ENCODE measurements around the gene TBC1D16.

The TBC1D16 gene

DNA sequence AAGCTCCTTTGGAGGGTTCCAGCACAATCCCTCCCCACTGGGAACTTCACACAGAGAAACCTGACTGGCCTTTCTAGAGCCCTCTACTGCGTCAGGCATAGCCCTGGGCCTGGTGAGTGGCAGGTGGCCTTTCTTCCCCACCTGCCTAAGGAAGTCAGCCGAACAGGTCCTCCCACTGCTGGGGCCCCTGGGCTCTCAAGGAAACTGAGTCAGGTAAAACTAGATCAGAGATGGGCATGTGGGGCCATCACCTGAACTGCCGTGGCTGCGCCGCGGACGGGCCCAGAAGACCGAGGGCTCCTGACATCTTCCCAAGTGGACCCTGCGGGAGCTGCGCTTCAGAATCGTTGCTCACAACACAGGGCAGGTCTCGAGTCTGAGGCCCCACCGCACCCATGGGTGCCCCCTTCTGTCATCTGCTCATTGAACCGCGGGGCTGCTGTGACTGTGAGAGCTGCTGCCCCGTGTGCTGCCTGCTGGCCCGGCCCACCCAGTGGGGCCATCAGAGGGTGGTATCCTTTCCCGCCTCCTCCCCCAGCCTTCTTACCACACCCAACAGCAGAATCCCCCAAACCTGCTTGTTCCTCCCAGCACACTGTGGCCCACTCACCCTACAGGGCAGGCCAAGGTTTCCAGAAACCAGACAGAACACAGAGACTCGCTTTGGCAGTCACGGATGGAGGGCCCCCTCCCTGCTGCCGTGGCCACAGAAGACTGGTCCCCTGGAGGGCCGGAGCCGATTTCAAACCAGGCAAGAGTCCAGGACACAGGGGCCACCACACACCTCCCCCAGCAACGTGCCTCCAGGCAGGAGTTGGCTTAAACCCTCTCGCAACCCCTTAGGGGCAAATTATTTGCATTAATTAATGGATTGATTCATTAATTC, 81.1 kb downstream of the TBC1D16 start:
- in situ Hi-C loops (cut with MboI; ENCODE audit: low sequenced_read_pairs) = no loop called here

DNA sequence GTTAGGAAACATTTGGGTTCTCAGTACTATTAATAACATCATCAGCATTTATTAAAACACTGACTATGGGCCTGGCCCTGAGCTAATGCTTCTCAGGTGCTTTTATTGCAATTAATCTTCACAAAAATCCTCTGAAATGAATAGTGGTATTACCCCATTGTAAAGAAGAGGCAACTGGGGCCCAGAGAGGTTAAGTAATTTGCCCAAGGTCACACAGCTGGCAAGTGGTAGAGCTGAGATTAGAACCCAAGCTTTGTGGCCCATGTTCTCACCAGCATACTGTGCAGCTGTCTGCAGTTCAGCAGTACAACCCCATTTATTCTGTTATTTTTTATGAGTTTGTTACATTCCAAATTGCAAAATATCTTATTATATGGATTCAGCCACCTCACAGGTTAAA, 82.3 kb downstream of the TBC1D16 start:
- in situ Hi-C loops (cut with MboI; ENCODE audit: low sequenced_read_pairs) = no loop called here

GRCh38 chr17:79952901-79953300, 82.8 kb downstream of the TBC1D16 start:
- in situ Hi-C loops (cut with MboI; ENCODE audit: low sequenced_read_pairs) = no loop called here

- in situ Hi-C loops (cut with MboI; ENCODE audit: low sequenced_read_pairs) = no loop called here
These were observed 83.3 kb downstream of the TBC1D16 start for GRCh38 chr17:79952265-79952877.

DNA sequence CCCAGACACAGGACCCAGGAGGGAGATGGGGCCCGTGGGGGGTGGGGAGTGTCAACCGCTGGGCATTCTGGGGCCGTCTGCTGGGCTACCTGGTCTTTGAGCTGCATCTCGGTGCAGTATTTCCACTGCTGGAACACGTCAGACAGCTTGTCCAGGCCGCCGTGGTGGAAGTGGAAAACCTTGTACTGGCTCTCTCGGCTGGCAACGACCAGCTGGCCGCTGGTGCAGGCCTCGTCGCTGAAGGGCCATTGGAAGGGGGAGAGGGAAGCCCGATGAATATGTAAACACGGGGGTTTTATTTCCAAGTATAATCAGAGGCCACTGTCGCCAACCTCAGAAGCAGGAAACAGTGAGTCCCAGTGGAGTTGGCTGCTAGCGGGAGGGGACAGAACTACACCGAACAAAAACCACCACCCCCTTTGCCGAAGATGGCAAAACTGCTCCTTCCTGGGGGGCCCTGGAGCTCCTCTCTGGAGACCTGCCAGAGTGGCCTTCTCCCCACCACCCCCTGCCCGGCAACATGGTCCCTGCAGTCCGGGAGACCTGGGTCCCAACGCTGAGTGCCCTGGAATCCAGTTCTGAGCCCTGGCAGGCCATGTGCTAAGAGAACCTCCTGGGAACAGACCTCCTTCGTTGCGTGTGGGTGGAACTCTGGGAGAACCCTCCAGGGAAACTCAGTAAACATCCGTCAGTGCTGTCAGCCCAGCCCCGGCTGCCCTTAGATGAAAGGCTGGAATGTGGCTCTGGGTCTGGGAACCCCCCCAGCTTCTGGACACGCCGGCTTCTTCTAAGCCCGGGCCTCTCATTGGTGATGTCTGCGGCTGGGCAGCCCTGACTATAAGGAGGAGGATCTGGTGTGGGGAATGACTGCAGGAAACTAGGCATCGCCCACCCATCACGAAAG, 84.1 kb downstream of the TBC1D16 start:
- in situ Hi-C loops (cut with MboI; ENCODE audit: low sequenced_read_pairs) = no loop called here

- in situ Hi-C loops (cut with MboI; ENCODE audit: low sequenced_read_pairs) = no loop called here
These were observed 84.9 kb downstream of the TBC1D16 start for GRCh38 chr17:79950751-79951150.

GRCh38 chr17:79950306-79950705, 85.4 kb downstream of the TBC1D16 start:
- in situ Hi-C loops (cut with MboI; ENCODE audit: low sequenced_read_pairs) = no loop called here

DNA sequence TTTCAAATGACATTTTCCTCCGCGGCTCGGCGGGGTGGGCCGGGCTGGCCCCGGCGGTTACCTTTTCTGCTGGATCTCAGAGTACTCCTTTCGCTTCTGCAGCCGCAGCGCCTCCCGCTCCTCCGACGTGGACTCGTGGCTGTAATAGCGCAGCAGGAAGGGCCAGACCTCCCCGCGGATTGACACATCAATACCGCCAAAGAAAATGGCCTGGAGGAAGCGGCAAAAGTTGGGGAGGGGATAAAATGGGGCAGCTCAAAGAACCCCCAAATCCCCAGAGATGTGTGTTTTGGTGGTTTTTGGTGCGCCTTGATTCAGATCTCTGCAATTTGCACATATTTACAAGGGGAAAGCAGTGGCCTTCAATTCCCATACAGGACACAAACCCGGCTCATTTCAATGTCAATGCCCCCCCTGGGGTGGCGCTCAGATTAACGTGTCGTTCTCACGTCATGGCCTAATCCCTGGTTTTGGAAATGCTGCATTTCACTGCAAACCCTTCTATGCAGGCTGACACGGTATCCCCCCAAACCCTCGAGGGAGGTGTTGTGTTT, 85.9 kb downstream of the TBC1D16 start:
- in situ Hi-C loops (cut with MboI; ENCODE audit: low sequenced_read_pairs) = no loop called here

DNA sequence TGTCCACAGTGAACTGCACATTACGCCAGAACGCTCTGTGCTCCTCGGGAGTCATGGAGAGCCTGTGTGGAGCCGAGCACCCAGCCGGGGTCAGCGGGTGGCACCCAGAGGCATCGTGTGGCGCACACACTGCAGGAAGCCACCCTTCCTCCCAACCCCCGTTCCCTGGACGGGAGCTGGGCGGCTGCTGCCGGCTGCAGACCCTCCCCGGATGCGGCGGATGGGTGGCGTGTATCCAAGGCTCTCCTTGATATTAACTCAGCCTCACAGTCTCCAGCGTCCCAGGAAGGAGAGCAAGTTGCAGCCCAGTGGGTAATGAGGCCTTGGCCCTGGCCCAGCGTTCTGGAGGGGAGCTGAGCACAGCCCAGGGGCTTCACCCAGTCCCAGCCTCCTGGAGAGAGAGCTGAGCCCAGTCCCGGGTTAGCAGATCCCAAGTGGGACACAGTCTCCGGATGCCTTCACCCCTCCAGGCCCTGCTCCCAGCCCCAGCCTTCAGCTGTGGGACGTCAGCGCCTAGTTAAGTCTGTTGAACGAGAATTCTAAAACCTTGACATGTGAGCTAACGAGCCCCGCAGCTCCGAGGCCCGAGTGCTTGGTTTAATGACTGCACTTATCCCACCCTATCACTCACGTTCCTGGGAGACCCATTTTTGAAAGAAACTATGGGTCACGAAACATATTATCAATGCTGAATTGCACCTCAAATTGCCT, 86.6 kb downstream of the TBC1D16 start:
- in situ Hi-C loops (cut with MboI; ENCODE audit: low sequenced_read_pairs) = no loop called here

GRCh38 chr17:79948406-79948944, 87.2 kb downstream of the TBC1D16 start:
- in situ Hi-C loops (cut with MboI; ENCODE audit: low sequenced_read_pairs) = no loop called here

DNA sequence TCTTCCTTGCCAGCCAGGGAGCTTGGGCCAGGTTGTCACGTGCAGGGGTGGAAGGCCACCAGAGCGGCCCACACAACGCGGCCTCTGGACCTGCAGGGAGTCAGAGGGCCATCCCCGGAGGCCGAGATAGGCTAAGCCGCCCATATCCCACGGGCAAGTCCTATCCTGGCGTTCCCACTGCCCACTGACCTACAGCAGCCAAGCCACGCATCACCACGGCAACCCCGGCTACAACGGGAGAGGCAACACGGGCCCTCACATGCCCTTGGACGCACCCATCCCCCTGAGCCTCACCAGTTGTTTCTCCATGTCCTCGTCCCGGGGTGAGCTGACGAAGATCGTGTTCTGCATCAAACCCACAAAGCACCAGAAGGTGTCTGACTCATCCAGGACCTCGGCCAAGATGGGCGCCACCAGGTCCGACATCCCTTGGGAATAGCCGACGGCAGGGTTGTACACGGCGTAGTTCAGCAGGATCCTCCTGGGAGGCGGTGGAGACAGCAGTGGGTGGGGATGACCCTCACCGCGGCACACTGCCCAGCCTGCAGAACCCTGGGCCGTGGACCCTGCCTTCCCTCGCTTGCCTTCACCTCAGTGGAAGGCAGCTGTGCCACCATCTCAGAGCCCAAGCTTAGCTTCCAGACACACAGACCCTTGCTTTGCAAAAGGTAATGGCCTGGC, 88.2 kb downstream of the TBC1D16 start:
- in situ Hi-C loops (cut with MboI; ENCODE audit: low sequenced_read_pairs) = no loop called here

- in situ Hi-C loops (cut with MboI; ENCODE audit: low sequenced_read_pairs) = no loop called here
These were observed 89.1 kb downstream of the TBC1D16 start for GRCh38 chr17:79946352-79947231.

DNA sequence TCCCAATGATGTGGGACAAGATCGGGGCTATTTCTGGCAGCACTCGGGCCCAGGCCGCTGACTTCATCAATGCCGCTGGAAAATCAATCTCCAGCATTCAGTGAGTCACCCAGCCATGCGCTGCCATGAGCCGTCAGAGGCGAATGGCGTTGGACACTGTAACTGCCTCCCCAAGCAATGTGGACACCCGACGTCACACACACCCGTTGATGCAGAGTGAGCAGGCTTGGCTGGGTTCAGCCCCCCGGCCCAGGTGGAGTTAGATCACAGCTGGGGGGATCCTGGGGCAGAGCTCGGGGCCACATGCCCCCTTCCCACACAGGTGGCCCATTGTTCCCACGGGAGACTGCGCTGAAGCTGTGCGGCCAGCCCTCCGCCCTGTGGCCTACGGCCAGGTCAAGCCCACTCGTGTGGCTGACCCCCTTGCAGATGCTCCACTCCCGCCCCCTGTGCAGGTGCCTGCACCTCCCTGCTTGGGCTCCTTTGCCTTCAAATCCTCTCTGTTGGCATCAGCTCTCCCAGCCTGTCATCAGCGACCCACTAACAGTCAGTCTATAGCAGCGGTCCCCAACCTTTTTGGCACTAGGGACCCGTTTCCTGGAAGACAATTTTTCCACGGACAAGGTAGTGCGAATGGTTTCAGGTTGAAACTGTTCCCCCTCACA, 89.9 kb downstream of the TBC1D16 start:
- in situ Hi-C loops (cut with MboI; ENCODE audit: low sequenced_read_pairs) = no loop called here

- in situ Hi-C loops (cut with MboI; ENCODE audit: low sequenced_read_pairs) = no loop called here
These were observed 90.8 kb downstream of the TBC1D16 start for GRCh38 chr17:79944821-79945391.

DNA sequence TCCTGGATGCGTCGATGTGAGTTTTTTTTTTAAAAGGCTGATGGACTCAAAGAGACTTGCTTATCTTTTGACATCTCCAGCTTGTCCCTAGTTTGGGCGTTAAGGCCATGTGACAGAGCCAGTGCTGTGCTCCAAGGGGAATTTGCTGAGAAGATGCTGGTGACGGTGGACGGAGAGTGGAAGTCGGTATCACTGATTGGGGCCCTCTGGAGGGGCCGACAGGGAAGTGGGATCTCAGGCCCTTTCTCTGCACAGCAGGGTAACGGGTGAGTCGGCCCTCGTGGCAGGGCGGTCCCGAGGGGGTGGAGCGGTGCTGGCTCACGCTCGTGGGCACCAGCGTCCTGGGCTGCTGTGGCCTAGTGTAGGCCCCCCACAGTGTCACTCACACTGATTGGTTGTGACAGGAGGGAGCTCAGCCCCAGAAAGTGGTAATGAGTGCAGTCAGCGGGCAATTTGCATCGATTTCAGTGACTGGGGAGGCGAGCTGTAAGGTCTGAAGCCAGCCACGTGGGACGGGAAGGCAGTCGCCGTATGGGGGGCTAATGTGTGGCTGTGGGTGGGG, 91.3 kb downstream of the TBC1D16 start:
- in situ Hi-C loops (cut with MboI; ENCODE audit: low sequenced_read_pairs) = no loop called here

DNA sequence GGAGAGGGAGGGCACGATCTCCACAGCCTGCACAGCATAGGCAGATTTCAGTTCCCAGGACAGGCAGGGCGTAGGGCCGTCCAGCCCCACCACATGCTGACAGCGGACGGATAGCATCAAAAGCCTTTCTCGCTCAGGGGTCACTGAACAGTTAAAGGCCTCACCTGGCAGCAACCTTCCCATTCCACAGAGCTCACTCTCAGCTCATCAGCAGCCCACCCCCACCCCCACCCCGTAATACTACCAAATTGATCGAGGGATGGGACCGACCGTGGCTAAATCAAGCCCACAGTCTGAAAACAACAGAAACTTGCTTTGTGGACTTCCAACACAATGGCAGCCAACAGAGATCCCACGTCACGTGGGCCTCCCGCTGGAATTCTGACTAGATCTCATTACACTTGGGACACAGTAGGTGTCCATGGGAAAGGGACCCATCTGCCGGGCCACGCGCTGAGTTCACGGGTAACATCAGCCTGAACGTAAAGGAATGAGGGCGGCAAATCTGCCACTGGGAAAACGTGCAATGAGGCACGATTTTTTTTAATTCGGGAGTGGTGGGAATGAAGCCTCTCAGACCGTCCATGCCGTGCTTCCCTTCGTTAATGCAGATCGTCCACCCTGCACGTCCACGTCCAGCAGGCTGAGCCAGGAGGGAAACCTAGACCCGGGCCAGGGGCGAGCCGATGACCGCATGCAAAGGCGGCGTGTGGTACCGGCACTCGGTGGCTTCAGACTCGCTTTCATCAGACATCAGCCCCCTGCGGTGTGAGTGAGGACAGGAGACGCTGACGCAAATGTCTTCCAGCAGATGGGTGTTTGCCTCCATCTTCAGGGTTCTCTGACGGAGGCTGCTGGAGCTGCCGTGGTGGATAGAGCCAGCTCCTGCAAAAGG, 92.1 kb downstream of the TBC1D16 start:
- in situ Hi-C loops (cut with MboI; ENCODE audit: low sequenced_read_pairs) = no loop called here
